HG02759 (cell line): ENCODE measurements around the gene FAM227B.
"Not testable (repeated sequence)": the region's sequence is repeated elsewhere in the genome, so short reads cannot be mapped to it uniquely, and the experiment has no call there.

ENCODE experiments used
- ATAC-seq: cut with Tn5 transposase; IDR thresholded peaks from one replicate; pipeline ENCODE4 v1.9.1; 2021; ENCODE audit warnings: mild to moderate bottlenecking, moderate library complexity; ENCODE audit not compliant: unreplicated experiment

The FAM227B gene

DNA sequence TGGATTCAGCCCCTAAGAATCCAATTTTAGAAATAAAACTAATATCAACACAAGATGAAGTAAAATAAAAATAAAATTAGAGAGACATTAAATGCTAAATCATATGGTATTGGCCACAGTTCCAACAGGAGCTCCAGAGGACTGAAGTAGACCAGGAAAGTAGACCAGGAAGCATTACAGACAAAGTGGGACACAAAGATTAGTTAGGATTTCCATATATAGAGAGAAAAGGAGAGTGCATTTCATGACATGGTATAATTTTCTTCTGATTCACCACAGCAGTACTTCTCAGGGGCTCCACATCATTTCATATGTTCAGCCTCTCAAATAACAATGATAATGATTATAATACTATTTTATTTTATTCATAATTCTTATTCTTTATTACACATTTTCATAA lies 179.3 kb downstream of the FAM227B start:
- ATAC-seq: no peak

DNA sequence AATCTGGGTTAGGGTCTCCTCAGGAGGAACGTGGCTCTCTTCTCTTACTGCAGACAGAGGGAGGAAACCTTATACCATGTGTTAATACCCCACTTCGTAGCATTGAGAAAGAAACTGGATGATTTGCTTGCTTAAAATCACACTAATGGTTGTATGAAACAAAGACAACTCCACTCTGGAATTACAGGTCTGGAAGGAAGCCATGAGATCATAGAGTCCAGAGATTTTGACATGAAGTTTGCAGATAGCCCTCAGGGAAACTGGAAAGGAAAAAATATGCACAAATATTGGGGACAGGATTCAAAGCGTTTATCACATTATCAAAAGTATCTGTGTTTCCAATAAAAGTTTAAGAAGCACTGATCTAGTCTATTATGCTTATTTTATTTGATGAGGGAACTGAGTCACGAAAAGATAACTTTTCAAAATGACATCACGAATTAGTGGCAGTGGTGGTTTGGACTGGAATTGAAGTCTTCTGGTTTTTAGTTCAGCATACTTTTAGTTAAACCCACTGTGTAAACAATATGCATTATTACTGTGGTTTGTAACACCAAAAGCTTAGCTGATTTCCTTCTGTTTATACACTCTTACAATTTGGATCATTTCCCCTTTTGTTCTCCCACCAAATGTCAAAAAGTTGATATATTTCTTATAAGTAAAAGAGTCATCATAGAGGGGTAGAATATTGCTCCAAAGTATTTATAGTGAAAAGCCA lies 180.8 kb downstream of the FAM227B start:
- ATAC-seq: no peak

DNA sequence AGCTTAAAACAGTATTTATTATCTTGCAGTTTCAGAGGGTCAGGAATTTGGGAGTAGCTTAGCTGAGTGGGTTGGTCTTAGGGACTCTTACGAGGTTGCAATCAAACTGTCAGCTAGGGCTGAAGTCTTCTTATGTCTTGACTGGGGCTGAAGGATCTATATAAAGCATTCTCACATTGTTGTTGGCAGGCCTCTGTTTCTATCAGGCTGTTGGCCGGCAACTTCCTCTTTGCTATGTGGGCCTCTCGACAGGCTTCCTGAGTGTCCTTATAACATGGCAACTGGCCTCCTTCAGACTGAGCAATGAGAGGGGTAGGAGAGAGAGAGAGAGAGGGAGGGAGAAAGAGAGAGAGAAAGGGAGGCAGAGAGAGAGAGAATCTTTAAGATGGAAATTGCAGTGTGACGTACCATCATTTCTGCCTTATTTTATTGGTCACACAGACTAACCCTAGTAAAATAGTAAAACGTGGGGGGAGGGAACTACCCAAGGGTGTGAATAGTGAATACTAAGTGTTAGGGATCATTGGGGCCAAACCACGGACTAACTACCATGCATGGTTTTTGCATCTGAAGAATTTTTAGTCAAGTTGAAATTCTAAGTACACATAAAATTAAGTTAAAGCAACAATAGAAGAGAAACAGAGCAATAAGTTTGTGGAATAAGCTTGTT lies 181.5 kb downstream of the FAM227B start:
- peak; percentile 88 for ATAC-seq

DNA sequence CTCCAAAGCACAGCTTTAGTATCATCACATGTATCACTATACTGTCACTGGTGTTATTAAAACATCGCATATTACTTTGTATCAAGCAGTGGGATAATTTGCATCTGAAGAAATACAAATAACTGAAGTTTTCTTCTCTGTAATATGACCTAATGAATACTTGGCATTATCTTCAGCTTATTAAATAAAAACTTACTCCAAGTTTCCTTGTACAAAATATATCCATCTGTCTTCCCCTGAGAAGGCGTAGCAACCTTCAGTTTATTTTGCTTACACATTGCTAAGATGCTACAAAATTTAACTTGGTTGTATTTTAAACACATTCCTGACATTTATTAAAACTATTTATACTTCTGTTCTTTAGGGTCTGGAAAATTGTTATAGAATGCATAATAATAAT lies 183.9 kb downstream of the FAM227B start:
- ATAC-seq: no peak

DNA sequence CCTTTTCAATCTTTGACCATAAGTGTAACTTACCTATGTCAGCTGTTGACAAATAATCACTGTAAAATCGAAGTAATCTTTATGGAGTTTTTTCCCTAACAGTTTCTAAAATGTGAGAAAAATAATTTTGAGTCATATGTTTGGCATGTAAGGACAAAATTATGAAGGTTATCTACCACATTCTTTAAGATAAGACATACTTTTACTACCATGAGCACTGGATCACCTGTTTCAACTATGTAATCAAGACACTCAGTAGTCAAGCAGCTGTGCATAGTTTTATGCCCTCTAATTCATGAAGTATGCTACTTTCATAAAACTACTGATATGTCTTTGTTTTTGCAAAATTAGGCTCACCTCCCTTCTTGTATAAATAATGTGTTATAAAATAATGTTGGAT lies 185.4 kb downstream of the FAM227B start:
- ATAC-seq: no peak

DNA sequence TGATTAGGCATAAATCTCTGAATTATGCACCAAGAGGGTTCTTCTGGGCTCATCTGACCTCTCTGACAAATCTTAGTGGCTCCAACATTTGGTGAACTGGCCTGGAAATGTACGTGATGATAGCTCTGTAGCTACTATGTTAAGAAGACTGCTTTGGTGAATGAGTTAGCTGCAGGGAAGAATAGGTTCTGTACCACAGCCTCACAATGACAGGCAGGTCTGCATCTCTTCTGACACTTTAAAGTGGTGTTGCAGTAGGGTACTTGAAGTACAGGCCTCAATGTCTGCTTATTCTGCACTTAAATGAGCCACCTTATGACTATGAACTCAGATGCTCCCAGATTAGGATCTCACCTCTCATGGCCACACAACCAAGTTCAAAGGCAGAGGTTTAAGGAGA lies 190.6 kb downstream of the FAM227B start:
- no peak for ATAC-seq

DNA sequence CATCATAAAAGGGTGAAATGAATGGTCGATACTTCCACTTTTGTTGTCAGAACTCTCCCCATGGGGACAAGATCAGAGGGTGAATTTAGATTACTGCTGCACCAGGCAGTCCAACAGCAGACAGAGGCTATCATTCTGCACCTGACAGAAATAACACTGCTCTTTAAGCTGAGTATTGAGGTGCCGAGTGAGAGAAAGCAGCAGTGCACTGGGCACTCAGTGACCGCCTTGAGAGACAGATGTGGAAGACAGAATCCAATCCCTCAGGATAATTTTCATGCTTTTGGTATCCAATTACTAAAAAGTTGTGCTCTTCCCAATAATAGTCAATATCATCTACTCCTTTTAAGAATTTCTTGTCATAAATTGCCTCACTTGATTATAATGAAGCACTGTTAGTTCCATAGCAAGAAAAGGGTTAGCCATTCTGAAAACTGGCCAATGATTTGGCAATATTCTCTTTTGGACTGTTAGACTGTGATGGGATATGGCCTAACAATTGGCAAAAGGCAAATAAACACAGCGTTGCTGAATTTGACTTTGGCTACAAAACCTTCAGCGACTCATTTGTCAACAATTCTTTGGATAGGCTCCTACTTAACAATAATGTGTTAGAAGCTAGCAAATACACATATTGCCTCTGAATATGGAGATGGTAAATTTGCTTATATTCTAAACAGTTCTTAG lies 192.1 kb downstream of the FAM227B start:
- ATAC-seq: no peak

DNA sequence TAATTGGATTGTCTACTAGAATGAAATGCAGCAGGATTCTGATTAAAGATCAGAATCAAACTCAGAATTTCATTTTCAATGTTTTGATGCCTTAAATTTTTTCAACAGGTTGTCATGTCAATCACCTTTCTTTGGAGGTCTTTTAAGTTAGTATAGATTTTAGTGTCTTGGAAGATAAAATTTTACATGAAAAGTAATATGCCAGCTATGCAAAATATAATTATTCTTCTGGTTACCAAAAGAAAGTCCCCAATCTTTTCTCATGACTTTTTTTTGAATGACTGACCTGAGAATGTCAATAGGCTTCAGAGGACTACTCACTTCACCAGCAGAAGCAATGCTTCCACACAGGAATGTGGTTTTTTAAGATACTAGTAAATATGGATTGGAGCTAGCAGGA lies 193.2 kb downstream of the FAM227B start:
- no peak for ATAC-seq

DNA sequence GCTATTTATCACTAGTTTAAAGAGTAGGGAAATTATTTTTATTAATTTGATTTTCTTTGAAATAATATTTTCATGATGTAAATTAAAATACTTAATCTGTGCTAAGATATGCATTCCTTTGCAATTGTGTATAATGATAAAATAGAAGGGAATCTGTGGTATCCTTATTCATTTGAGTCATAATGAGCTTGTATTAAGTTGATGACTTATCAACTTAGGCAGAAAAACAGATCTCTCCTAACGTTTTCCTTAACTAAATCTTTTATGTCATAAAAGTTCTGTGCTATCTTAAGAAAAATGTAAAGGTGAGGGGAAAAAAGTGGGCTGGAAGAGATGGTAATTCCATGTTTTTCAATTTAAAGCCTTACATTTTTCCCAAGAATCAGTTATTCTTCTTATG lies 195.7 kb downstream of the FAM227B start:
- ATAC-seq: no peak

DNA sequence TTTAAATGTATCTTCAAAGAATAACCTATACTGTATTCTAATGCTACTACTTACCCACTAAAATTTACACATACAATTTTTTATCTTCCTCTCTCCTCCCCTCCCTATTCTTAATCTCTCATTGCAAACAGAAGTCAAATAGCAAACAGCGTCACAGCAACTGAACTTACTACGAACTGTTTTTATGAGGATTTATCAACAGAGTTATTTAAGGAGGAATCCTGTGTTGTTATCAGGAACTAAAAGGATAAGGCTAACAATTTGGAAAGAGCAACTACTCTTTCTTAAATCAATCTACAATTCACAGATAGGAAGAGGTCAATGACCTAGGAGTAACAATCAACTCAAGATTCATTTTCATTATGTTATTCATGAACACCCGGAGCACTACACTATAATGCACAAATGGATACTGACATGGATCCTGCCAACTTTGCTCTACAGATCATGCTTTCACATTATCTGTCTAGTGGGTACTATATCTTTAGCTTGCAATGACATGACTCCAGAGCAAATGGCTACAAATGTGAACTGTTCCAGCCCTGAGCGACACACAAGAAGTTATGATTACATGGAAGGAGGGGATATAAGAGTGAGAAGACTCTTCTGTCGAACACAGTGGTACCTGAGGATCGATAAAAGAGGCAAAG lies 196.6 kb downstream of the FAM227B start:
- ATAC-seq: no peak

DNA sequence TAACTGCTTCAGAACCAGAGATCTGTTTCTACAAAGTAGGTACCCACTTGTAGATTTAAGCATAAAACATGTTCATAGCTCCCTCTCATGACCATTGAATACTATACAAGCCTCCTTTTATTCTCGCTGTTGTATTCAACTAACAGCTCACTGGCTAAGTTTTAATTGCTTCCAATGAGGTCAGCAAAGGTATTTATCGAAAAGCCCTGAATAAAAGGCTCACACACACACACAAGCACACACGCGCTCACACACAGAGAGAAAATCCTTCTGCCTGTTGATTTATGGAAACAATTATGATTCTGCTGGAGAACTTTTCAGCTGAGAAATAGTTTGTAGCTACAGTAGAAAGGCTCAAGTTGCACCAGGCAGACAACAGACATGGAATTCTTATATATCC lies 197.6 kb downstream of the FAM227B start, which contains the start of gene FGF7:
FGF7 (plus strand) TSS at position 222 of the 400 bp plus-strand sequence. CDS start 1,056 bp downstream, outside the sequence.
- no peak for ATAC-seq

DNA sequence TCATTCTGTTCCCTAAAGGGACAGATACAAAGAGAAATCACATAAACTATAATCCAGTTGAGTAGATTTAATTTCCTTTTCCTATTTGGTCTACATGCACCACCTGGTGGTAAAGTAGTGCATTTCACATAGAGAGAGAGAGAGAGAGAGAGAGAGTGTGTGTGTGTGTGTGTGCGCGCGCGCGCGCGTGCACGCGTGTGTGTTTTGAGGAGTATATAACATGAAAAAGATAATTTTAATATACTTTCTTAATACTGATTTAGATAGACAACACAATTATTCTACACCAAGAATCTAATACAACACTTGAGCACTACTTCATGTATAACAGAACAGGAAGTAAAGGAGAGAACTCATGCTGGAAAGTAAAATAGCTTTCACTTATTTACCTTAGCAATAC lies 198.6 kb downstream of the FAM227B start:
- ATAC-seq: no peak

DNA sequence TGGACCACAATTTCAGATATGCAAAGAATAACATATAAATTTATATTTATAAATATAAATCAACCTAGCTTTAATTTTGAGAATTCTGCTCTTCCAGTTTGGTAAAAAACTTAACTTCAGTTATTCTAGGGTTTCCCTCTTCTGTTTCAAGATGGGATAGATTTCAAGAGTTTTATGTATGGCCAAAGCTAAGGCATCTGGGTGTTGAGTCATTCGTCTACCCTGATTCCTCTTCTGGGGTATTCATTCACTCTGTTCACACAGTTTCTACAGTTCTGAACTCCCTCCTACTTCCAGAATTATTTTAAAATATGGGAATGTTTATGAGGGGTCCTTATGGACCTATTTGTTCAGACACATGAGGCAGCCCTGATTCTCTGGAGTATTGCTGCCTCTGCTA lies 201.8 kb downstream of the FAM227B start:
- no peak for ATAC-seq

DNA sequence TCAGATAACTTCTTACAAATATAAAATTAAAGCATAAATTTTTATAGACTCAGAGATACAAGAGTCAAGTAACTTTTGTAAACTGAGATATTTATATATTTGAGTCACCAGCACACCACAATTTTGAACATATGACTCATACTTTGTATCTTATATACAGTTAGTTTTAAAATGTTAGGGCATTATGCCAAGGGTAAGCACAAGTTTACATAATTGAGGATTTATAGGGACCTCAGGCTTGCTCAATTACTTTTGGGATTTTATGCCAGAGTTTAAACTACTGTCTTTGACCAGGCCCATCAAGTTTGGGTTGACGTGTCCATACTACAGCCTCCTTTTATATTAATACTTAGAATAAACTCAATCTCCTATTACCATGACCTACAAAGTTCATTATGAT lies 205.0 kb downstream of the FAM227B start:
- no peak for ATAC-seq

DNA sequence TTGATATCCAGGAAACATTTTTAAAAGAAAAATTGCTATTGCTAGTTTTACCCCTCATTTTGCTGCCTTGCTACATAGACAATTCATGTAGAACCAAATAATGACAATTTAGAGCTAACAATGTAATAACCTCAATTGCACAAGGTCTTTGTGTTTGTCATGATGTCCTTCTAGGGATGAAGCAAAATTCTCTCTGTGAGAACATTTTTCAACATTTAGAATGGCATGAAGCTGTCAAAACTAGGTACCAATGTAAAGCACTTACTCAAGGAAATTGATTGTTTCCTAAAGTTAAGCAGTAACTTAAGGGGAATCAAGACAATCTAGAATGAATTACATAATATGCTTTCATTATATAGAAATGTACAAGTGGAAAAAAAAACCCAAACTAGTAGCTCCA lies 205.5 kb downstream of the FAM227B start:
- no peak for ATAC-seq

DNA sequence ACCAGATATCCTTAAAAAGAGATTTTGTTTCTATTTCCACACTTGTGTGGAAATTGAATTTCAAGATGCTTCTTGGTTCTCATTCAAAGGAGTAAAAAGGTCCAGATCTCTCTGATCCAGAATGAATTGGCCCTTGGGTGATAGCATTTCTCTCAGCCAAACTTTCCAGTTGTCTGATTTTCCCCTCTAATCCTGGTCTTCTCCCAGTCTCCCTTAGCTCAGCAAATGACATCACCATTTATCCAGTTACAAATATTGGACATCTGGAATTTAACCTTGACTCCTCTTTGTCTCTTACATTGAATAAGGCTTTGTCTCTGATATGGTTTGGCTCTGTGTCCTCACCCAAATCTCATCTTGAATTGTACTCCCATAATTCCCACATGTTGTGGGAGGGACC lies 207.8 kb downstream of the FAM227B start:
- ATAC-seq: no peak

DNA sequence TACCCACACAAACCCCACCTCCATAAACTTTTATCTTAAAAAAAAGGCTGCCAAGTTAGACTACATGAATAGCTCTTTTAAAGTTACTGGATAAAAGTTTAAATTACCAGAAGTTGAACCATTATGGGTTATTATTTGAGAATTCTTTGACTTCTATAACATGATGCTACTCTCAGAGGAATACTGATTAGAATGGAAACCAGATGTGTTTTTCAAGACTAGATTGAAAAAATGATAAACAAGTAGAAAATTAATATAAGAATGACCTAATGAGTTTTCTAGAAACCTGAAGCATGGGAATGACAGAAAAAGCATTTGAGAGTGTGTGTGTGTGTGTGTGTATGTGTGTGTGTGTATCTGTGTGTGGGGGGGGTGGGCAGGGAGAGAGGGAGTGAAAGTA lies 210.0 kb downstream of the FAM227B start:
- no peak for ATAC-seq

DNA sequence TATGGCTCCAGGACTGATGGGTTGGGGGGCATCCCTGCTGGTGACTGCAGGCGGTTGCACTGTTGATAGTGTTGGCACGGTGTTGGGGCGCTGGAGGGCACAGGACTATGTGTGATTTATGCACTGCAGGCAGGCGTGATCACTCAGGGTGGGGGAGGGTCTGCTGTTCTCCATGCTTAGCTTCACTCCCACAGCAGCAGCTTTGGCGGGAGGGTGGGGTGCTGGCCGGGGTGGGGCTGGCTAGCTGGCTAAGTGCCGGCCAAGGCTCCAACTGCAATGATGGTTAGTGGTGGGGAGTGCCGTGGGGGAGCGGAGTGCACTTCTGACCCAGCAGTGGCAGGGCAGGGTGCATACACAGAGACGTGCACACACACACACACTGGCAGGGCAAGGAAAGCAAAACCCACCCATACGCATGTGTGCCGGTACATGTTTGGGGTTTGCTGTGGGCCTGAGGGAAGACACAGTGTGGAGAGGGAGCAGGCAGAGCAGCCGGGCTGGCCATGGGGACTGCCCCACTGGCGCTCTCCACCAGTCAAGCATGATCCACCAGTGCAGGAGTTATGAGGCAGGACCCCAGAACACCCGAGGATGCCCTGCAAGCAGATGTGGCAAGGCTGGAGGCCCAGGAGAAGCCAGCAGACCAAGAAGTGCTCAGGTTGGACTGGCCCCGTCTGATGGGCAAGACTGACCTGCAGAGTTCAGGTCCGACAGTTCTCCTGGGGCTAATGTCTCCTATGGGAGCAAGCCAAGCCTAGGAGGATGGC lies 214.1 kb downstream of the FAM227B start:
- no peak for ATAC-seq

DNA sequence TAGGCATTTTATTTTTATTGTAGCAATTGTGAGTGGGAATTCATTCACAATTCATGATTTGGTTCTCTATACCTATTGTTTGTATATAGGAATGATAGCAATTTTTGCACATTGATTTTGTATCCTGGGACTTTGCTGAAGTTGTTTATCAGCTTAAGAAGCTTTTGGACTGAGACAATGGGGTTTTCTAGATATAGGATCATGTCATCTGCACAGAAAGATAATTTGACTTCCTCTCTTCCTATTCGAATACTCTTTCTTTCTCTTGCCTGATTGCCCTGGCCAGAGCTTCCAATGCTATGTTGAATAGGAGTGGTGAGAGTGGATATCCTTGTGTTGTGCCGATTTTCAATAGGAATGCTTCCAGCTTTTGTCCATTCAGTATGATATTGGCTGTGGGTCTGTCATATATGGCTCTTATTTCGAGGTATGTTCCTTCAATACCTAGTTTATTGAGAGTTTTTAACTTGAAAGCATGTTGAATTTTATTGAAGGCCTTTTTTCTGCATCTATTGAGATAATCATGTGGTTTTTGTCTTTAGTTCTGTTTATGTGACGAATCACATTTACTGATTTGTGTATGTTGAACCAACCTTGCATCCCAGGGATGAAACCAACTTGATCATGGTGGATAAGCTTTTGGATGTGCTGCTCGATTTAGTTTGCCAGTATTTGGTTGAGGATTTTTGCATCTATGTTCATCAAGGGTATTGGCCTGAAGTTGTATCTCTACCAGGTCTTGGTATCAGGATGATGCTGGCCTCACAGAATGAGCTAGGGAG lies 217.9 kb downstream of the FAM227B start:
- ATAC-seq: not testable (repeated sequence)

DNA sequence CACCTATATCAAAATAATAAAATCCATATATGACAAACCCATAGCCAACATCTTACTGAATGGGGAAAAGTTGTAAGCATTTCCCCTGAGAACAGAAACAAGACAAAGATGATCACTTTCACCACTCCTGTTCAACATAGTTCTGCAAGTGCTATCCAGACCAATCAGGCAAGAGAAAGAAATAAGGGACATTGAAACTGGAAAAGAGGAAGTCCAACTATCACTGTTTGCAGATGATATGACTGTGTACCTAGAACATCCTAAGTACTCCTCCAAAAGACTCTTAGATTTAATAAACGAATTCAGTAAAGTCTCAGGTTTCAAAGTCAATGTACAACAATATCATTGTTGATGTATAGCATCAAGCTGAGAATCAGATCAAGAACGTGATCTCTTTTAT lies 233.1 kb downstream of the FAM227B start:
- ATAC-seq: no peak
